NCI-H2107 treated with DMSO at 0.1 percent for 48 hours (cell line): ENCODE results near the gene C19orf12.

Experiments used
- DNase-seq: peaks from one replicate; lab custom pipeline; 2025; ENCODE audit not compliant: unreplicated experiment; lab: John Stamatoyannopoulos, UW

Gene C19orf12

DNA sequence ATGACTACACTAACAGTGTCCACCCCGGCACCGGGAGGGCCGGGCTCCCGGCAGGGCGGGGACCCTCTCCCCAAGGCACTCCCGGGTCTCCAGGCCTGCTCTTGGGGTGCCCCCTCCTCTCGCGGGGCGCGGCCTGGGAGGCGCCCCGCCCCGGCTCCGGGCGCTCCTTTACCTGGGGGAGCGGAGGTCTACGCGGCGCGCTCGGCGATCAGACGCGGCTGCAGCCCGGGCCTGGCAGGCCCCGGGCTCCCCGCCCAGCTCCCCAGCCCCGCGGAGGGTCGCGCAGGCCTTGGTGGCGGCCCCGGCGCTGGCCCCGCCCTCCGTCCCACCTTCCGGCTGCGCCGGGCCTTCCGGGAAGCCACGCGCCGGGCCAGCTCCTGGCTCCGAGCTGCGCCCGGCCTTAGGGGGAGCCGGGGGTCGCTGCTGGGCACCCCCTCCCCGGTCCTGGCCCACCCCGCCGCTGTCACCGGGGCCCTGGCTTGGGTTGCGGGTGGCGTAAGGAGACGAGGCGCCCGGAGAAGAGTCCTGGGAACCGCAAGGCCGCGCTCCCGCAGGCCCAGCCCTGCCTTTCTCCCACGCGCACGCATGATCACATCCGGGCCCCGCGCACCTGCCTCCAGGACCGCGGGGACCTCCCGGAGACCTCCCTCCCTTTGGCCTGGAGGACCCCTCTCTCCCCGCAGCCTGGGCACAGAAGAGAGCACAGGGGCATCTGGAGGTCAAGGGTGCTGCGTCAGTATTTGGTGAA, at the start of gene C19orf12:
TSS of gene C19orf12 (minus strand) at position 309 of the 748 bp plus-strand sequence. CDS start 6,848 bp downstream, outside the sequence.
- DNase-seq, result no peak

DNA sequence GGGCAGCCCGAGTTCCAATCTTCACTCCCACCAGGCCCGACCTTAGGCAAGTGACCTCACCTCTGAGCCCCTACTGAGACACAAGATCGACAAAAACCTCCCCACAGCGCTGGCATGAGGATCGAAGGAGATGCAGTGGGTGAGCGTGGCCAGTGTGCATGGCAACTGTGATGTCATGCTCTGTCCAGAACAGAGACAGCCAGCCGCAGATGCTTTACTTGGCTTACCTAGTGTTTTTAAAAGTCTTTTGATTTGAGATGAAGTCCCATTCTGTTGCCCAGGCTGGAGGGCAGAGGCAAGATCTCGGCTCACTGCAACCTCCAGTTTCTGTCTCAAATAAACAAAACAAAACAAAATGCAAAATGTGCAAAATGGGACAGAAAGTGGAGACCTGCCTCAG, 49.3 kb upstream of the C19orf12 start:
- DNase-seq, result no peak

DNA sequence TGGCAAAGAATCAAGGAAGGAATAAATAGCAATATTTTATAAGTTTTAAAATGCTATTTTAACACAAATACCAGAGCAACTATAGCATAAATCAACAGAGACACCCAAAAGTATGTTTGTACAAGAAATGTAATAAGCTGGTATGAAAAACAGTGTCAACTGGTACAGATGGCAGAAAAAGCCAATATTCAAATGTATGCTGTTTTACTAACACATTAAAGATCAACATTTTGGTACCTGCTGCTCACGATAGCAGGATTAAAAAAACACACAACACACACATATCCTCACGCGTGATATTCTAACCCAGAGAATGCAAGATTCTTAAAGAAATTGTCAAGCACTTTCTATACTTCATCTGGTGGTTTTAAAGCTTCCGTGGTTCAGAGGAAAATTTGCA, 48.1 kb upstream of the C19orf12 start:
- DNase-seq, result no peak

DNA sequence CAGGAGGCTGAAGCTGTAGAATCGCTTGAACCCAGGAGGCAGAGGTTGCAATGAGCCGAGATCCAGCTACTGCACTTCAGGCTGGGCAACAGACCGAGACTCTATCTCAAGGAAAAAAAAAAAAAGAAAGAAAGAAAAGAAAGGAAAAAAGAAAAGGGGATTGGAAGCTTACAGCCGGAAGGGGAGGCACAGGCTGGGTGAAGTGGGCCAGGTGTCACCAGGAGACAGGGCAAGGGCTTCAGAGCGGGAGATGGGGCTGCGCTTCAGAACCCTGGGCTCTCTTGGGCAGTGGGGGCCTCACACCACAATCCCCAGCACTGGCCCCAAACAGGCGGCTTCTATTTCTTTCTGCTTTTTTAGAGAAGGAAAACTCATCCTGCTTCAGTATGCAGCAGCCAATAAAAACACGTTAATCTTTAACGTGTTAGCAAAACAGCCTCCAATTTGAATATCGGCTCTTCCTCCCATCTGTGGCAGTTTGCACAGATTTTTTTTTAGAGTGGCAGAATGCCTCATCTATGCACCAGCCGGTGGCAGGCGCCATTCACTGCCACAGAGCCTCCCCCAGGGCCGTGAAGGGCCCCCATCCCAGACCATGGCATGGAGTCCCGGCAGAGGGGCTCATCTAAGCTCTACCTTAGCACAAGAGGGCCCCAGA, 46.6 kb upstream of the C19orf12 start:
- no peak for DNase-seq

DNA sequence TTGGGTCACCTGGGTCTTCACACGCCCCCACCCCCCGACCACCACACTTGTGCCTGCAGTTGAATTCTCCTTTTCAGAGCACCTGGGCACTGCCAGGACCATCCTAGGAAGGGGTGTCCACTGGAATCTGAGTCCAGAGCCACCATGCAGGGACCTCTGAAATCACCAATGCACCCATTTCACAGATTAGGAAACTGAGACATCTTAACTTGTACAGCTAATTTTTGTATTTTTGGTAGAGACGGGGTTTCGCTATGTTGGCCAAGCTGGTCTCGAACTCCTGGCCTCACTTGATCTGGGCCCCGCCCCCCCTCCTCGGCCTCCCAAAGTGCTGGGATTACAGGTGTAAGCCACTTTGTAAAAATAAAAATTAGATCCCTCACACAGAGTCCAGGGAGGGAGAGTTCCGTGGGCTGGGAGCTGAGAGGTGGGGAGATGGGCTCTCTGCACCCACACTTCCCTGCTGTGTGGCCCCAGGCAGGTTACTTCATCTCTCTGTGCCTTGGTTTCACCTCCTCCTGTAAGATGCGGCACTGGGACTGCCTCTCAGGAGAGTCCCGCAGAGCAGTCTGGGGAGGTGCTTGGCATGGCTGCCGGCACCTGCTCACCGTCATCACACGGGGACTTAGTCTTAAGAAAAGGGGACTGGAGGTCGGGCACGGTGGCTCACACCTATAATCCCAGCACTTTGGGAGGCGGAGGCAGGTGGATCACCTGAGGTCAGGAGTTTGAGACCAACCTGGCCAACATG, 45.9 kb upstream of the C19orf12 start:
- DNase-seq, result no peak

DNA sequence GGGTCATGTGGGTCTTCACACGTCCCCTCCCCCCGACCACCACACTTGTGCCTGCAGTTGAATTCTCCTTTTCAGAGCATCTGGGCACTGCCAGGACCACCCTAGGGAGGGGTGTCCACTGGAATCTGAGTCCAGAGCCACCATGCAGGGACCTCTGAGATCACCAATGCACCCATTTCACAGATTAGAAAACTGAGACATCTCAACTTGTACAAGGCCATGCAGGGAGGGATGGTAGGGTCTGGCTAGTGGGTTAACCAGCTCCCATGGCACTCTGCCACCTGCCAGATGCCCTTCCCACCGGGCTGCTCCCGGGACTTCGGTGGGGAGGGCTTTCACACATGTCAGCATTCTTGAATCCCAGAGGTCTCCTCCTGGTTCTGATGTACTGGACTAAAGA, 44.3 kb upstream of the C19orf12 start:
- DNase-seq, result no peak

DNA sequence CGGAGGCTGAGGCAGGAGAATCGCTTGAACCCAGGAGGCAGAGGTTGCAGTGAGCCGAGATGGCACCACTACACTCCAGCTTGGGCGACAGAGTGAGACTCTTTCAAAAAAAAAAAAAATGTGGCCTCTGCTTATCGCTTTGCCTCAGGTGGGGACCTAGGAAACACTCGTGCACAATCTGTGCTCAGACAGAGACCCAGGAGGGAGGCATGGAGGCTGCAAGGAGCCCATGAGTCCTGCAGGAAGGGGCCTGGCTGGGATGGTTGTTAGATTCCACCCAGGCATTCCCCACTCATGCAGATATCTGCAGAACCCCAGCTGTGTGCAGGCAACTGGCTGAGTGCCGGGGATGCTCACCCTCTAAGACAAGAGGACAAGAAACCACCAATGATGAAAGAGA, 43.8 kb upstream of the C19orf12 start:
- no peak for DNase-seq

DNA sequence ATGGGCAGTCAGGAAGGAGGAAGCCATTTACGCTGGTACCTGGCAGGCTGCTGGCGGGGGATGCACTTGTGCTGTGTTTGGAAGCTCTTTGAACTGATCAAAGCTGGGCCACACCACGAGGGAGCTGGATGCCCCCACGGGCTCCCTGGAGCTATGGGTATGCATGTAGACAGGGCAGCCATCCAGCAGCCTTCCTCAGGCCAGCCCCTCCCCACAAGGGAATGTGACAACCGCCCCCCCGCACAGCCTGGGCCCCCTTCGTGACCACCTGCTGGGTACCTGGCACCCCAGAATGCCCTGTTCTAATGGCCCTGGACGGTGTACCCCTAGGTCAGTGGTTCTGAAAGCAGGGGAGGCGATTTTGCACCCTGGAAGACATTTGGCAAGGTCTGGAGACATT, 42.5 kb upstream of the C19orf12 start:
- DNase-seq, result no peak

DNA sequence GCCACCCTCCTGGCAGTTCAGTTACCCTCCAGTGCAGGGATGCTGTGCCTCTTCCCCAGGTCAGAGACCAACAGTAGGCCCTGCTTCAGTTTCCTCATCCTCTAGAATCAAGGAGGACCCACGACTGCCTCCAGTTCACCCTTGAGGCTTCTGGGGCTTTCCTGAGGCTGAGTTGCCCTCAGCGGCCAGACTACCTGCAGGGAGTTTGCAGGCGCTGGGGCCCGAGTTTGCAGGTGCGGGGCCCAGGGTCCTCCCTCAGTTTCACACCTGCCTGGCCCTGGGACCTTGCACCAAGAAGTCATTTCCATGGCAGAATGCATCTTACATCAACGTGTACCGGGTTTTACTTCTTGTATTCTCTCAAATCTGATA, 38.9 kb upstream of the C19orf12 start:
- no peak for DNase-seq

DNA sequence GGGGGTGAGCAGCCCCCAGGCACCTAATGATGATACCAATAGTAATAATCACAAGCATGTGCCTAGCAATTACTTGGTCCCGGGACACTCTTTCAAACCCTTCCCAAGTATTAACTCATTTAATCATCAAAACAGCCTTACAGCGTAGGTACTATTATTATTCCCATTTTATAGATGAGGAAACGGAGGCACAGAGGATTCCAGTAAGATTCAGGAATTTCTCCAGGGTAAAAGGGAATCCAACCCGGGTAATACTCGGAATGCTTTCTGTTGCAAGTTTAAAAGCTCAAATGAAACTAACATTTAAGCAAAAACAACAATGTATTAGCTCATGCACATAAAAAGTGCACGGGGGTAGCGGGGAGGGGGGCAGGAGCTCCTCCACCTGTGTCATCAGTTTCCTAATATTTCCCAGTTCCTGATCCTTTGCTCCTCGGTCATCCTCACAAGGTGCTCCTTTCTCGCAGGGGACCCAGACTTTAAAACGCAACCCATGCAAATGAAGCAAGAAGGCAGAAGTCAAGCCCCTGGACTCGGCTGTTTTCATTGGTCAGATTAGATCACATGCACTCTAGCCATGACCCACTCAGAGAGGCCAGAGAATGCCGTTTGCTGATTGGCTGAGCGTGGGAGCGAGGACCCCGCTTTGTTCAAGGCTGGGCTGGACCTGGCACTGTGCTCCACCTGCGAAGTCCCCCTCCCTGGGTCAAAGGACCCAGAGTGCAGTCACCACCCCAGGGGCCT, 38.3 kb upstream of the C19orf12 start:
- DNase-seq, result no peak

DNA sequence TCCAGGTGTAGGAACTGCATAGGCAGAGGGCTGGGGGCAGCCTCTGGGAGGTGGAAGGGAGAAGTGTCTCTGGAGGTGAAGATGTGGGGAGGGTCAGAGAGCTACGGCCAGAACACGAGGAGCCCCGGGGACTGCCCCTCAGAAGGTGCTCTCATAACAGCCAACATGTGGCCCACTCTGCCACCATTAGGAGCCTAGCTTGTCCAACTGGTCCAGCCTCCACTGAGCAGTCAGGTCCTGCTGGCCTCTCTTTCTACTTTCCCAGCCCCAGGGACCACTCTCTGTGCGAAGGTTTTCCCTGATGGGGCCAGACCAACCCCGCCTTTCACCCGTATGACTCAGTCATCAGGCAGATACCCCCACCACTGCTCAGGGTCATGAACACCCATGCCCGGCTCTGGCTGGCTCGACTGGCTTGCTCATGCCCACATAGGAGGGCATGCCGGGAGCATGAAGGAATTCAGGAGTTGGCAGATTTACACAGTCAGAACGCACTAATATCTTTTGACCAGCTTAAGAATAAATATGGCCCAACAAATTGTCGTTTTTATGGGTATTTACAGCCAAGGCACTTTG, 37.5 kb upstream of the C19orf12 start:
- no peak for DNase-seq

DNA sequence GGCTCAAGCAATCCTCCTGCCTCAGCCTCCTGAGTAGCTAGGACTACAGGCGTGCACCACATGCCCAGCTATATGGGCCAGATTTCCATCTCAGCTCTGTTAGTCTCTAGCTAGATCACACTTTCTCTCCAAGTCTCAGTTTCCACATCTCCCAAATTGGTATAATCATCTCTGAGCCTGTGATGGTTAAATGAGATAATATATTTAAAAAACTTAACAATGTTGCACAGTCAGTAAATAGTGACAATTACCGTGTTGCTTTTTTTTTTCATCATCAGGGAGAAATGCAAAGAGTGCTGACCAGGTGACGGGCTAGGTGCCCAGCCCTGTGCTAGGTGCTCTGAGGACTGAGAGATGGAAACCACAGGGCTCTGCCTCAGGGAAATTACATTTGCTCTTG, 36.9 kb upstream of the C19orf12 start:
- no peak for DNase-seq

DNA sequence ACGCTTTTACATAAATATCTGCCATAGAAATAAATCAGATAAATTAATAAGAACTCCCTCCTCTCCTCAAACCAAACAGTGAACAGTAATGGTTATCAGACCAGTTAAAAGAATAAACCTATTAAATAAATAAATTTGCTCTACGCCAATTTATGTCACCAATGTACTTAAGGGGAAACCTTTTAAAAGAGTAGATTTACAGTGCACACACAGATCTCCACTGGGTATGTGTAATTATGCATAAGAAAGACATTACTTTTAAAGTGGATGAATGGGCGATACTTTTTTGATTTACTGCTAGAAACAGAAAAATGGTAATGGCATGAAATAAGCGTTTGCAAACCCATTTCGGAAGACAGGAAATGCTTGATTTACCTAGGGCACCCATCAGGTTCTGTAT, 34.9 kb upstream of the C19orf12 start:
- DNase-seq, result no peak

DNA sequence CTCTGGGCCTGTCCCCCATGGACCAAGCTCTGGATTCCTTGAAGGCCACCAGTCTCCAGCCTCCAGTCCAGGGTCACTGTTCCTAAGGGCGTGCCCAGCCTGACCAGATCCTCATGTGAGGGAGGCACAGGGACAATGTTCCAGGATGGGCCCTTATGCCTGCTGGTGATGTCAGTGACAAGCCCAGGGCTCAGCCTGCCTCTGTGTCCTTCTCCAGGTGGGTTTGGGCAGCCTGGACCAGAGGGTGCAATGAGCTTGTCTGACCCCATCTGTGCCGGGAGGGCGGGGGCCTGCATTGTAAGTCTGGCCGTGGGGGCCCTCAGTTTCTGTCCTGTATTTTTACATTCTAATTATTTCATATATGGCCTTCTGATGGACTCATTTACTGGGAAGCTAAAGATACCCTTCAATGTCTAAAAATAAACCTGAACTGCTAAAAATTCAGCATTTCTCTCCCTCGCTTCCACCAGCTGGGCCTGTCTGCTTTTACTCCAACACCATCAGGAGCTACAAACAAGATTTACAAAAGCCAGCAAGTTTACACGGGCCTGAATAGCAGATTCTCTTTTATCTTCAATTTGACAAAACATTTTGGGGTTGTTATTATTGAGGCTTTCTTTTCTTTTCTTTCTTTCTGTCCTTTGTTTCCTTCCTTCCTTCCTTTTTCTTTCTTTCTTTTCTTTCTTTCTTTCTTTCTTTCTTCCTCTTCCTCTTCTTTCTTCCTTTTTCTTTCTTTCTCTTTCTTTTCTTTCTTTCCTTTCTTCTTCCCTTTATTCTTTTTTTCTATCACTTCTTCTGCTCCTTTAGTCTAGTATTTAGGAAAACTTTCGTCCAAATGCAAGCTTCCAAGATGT, 34.2 kb upstream of the C19orf12 start:
- no peak for DNase-seq

DNA sequence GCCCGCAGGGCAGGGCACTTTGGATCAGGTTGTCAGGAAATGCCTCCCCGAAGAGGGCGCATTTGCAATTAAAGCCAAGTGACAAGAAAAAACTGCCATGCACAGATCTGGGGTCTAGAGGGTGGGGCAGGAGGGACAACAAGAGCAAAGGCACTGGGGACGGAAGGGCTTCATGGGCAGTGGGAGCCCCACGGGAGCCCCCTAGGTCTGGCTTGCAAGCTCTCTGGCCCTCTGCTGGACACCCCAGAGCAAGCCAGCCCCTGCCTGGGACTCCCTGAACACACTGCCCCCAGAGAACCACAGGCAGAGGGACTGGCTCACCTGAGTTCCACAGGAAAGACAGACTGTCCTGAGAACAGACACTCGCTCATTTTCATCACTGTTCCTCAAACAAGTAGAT, 30.2 kb upstream of the C19orf12 start:
- no peak for DNase-seq

DNA sequence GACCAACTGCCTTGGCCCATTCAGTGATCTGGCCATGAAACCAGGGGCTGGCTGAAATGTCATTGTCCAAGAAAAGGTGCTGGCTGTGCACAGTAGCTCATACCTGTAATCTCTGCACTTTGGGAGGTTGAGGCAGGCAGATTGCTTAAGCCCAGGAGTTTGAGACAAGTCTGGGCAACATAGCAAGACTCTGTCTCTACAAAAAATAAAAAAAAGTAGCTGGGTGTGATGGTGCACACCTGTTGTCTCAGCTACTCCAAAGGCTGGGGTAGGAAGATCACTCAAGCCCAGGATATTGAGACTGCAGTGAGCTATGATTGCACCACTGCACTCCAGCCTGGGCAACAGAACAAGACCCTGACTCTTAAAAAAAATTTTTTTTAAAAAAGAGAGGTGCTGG, 28.6 kb upstream of the C19orf12 start:
- DNase-seq, result no peak

DNA sequence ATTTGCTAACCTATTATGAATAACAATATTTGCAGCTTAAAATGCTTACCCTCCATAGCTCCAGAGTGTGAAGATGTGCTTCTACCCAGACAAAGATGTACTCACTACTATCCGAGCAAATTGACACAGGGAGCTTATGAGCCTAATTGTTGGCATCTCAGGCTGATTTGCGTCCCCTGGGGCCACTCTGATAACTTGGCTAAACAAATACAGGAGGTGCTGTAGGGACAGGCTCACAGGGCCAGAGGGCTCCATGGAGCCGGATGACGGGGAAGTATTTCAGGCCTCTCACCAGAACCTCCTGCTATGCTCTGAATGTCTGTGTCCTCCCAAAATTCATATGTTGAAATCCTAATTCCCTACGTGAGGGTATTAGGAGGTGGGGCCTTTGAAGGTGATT, 26.7 kb upstream of the C19orf12 start:
- DNase-seq, result no peak

DNA sequence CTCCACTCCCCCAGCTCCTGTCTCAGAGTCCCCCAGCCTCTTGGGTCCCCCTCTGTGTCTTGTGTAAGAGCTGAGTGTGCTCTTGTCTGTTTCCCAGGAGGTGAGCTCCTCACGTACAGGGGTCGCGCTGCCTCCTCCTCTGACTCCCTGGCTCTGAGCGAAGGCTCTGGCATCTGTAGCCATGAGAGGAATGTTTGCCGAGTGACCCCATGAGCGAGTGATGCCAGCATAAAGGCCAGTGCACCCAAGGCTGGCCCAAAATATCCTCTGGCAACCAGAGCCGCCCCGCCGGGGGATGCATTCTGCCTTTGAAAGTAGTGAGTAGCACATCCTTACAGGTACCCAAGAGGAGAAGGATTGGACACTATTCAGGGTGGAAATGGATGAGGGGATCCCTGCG, 26.2 kb upstream of the C19orf12 start:
- DNase-seq, result no peak

DNA sequence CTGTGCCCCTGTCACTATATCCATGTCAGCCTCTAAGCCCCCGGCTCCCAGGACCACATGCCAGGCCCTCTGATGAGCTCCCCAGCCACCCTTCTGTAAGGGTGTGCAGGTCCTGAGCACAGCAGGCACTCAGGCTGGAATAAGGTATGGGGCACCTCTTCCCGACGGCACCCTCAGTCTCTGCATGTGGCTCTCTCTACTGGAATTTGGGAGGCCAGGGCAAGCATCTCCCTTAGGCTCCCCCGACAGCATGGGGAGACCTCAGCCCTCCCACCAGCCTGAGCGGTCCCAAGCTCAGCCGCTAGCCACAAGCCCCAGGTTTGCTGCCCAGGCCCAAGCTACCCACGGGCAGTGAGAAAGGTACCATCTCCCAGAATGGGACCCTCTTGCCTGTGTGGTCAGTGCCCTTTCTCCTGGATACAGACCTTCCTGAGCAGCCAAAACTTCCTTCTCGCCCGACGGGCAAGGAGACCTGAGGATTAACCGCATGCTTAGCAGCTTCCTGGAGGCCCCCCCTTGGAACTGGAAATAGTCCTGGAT, 22.5 kb upstream of the C19orf12 start:
- DNase-seq, result no peak

DNA sequence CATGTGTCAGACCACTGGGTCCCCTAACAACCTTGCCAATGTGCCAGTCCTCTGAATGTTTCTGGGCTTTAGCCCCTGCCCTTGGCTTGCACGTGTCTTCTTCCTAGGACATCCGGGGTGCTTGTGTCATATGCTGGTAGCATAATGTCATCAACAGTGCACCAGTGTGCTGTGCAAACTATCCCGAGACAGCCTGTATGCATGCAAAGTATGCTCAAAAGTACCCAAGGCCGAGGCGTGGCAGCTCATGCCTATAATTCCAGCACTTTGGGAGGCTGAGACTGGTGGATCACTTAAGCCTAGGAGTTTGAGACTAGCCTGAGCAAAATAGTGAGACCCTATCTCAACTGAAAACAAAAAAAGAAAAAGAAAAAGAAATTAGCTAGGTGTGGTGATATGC, 20.8 kb upstream of the C19orf12 start:
- DNase-seq, result no peak
